GM13976 (cell line): ENCODE results near the gene MEIS2.

Experiments
- DNase-seq: peaks from one replicate; pipeline ENCODE4 v3.0.0; 2012; ENCODE audit warnings: low spot score
- CTCF ChIP-seq: IDR thresholded peaks from 2 replicates; pipeline ENCODE4 v1.5.1; 2012; ENCODE audit warnings: borderline replicate concordance, mild to moderate bottlenecking; ENCODE audit not compliant: insufficient read depth; ENCODE audit errors: extremely low read depth, missing control alignments, control extremely low read depth
- in situ Hi-C: fragments of 300-500 bp; cut with MboI; formaldehyde crosslinking; loops from one replicate; pipeline ENCODE4 v1.12.0; 2022; ENCODE audit warnings: low sequenced_read_pairs, mixed read lengths, inconsistent platforms; ENCODE audit not compliant: unreplicated experiment

The MEIS2 gene

GRCh38 chr15:37133602-37134001 is 33.3 kb upstream of the MEIS2 start:
- TF ChIP-seq CTCF: no peak
- in situ Hi-C loops: no loop called here
- DNase-seq: no peak

DNA sequence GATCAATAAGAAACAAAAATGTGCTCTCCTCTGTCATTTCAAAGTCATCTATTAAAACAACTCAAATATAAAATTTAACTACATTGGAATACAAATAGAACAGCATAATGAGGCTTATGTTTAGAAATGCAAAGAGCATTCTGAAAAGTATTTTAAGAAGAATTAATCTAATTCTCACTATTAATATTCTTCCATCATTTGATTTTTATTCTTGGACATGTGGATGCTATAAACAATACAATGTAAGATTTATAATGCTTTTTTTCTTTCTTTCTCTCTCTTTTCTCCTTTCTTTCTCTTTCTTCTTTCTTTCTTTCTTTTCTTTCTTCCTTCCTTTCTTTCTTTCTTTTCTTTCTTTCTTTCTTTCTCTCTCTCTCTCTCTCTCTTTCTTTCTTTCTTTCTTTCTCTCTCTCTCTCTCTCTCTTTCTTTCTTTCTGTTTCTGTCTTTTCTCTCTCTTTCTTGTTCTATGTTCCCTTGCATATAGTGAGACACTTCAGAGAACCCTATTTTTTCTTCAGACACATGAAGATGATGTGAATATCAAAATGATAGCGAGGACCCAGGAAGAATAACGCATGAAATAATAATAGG is 32.6 kb upstream of the MEIS2 start:
- no peak for TF ChIP-seq CTCF
- in situ Hi-C loops: no loop called here
- DNase-seq: no peak

GRCh38 chr15:37131621-37132020 is 31.3 kb upstream of the MEIS2 start:
- DNase-seq: no peak
- in situ Hi-C loops: no loop called here
- TF ChIP-seq CTCF: no peak

- TF ChIP-seq CTCF: no peak
- in situ Hi-C loops: no loop called here
- DNase-seq: no peak
Observed at GRCh38 chr15:37130356-37130755, 30.0 kb upstream of the MEIS2 start.

DNA sequence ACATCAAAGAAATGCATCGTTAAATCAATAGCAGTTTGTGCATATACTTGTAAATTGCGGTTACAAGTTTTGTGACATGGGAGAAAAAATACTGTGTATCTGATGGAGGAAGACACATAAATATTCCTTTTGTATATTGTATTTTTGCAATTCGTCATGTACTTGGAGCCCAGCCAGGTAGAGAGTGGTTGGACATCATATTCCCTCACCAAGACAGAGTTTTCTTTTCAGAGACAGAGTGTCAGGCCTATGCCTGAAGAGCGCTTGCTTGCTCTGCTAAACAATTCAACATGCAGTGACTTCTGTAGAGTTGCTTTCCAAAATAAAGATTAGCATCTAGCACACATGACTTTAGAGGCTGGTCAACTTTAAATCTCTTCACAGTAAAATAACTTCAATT is 24.8 kb upstream of the MEIS2 start:
- DNase-seq: no peak
- in situ Hi-C loops: no loop called here
- no peak for TF ChIP-seq CTCF

GRCh38 chr15:37124331-37124730 is 24.0 kb upstream of the MEIS2 start:
- in situ Hi-C loops: loop anchor here (25.0 kb wide), 1 partner anchor 1612 kb away; no protein-coding TSS in a partner anchor
- DNase-seq: no peak

More at GRCh38 chr15:37124331-37124730, 24.0 kb upstream of the MEIS2 start:
- no peak for TF ChIP-seq CTCF
